Kidney (tissue), 14 donors: Measurements from ENCODE around the gene HOXD12. TPM values are rescaled to one million over a fixed set of nuclear protein-coding genes. Genes with fewer than 3 reads are reported as not detected.

ENCODE experiments used
- DNase-seq, 5 donors: peaks; one replicate each; pipeline ENCODE4 v3.0.0-alpha.2; 2013 to 2020
- FAIRE-seq: peaks from 2 replicates; lab custom pipeline; 2012; peaks lifted over from hg19 to GRCh38; lab: Jason Lieb, UNC
- H3K27ac ChIP-seq, 2 donors: one replicate each; pipeline ENCODE4 v1.7.0; 2013; ENCODE audit warnings: low read depth in 2 of 2, low read length in 2 of 2, inconsistent platforms in 1 of 2
- H3K27me3 ChIP-seq: one replicate; pipeline ENCODE4 v1.7.1; 2013; ENCODE audit warnings: low read length, inconsistent platforms; ENCODE audit not compliant: control insufficient read depth, insufficient read depth
- H3K36me3 ChIP-seq, 3 donors: one replicate each; pipeline versions ENCODE4 v1.7.0 to v1.7.1; 2013; ENCODE audit warnings: low read length in 3 of 3, control low read depth in 1 of 3, inconsistent platforms in 1 of 3; ENCODE audit not compliant: insufficient read depth in 3 of 3, control insufficient read depth in 2 of 3
- H3K4me1 ChIP-seq, 3 donors: one replicate each; pipeline versions ENCODE4 v1.7.0 to v1.7.1; 2013; ENCODE audit warnings: low read length in 3 of 3, inconsistent platforms in 1 of 3, low read depth in 1 of 3; ENCODE audit not compliant: control insufficient read depth in 2 of 3, insufficient read depth in 2 of 3
- H3K4me3 ChIP-seq, 3 donors: one replicate each; pipeline versions ENCODE4 v1.7.0 to v1.8.1; 2013; ENCODE audit warnings: low read length in 3 of 3, control low read depth in 1 of 3, inconsistent platforms in 1 of 3
- H3K9ac ChIP-seq, 3 donors: one replicate each; pipeline versions ENCODE4 v1.7.0 to v1.7.1; 2013; ENCODE audit warnings: low read length in 3 of 3, control low read depth in 1 of 3, inconsistent platforms in 1 of 3
- H3K9me3 ChIP-seq, 3 donors: one replicate each; pipeline versions ENCODE4 v1.7.0 to v1.7.1; 2013; ENCODE audit warnings: low read length in 3 of 3, control low read depth in 1 of 3, inconsistent platforms in 1 of 3; ENCODE audit not compliant: control insufficient read depth in 2 of 3, insufficient read depth in 1 of 3
- intact Hi-C: fragments of 100-400 bp; cut with DNase I; formaldehyde crosslinking; loops from one replicate; pipeline ENCODE4 v1.11.1; 2022
- polyA plus RNA-seq: library from polyadenylated mRNA; stranded (reverse); fragments of 350-450 nt; fragmentation: Illumina TruSeq; extraction: RNeasy Lipid Tissue Mini Kit (QIAGEN cat#74804); gene quantifications from one replicate; pipeline ENCODE4 v1.2.3, GENCODE V29; 2014; ENCODE audit warnings: low read depth, low replicate concordance; ENCODE audit not compliant: insufficient read depth
- total RNA-seq: library from RNA; stranded (reverse); fragmentation: NEBNext Ultra II Directional; extraction: Animal tissue kit (Norgen Biotek cat#: 25700); gene quantifications from one replicate; pipeline ENCODE4 v1.2.1, GENCODE V29; 2021
- TF ChIP-seq, protein P1 (sequence below): IDR thresholded peaks from 3 replicates; pipeline ENCODE4 v1.5.1; 2012; ENCODE audit warnings: mild to moderate bottlenecking, moderate library complexity, borderline replicate concordance; ENCODE audit not compliant: insufficient read depth; ENCODE audit errors: extremely low read depth
- donor health status: control.
- donor health status: control.
- donor health status: control.
- donor health status: control.
- donor health status: control.
- donor health status: DM: yes; HTN: yes; CAD: no.
- donor health status: Normal renal cell carcinoma (clear cell type).

Gene HOXD12
- total and polyA plus RNA-seq, 2 donors from 2014 or later = not detected

DNA sequence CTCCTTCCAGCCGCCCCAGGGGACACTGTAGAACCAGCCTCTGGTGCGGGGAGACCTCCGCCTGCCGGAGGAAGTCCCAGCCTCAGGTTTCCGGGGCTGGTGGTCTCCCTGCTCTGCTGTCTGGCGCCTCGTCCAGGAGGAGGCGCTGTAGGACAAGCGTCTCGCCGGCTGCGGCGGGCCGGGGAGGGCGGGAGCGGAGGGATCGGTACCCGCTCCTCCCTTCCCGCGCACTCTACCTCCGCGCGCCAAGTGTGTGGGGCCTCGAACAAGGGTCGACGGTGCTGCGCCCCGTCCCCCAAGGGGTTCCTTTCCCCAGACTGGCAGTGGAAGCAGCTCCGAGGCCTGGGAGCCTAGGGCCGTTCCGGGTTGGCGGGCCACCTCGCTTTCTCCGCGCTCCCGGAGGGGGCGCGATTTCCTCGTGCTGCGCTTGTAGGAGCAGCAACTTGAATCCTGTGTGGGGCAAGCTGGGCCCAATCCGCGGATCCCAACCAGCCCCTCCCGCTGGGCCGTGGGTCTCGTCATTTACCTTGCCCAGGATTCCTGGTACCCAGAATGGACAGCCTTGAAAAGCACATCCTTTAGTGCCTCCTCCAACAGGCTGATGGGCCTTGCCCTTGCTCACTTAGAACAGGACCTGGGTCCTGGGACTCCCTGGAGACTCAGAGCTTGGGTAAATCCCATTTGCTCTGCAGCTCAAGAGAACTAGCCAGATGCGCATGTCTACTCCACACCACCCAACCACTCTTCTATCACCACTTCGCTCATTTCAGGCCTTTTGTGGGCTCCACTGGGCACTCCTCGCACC lies 41.1 kb downstream of the HOXD12 start:
- no peaks in the 10 kb centered on the region for H3K27me3 ChIP-seq
- TF ChIP-seq, protein P1, sequence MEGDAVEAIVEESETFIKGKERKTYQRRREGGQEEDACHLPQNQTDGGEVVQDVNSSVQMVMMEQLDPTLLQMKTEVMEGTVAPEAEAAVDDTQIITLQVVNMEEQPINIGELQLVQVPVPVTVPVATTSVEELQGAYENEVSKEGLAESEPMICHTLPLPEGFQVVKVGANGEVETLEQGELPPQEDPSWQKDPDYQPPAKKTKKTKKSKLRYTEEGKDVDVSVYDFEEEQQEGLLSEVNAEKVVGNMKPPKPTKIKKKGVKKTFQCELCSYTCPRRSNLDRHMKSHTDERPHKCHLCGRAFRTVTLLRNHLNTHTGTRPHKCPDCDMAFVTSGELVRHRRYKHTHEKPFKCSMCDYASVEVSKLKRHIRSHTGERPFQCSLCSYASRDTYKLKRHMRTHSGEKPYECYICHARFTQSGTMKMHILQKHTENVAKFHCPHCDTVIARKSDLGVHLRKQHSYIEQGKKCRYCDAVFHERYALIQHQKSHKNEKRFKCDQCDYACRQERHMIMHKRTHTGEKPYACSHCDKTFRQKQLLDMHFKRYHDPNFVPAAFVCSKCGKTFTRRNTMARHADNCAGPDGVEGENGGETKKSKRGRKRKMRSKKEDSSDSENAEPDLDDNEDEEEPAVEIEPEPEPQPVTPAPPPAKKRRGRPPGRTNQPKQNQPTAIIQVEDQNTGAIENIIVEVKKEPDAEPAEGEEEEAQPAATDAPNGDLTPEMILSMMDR = peak; percentile 97
- no peaks in the 10 kb centered on the region for H3K9me3 ChIP-seq
- H3K27ac ChIP-seq = peak overlapping the region; percentile 82 to 97
- no peaks in the 10 kb centered on the region for H3K36me3 ChIP-seq
- H3K9ac ChIP-seq = peak overlapping the region; percentile 58 to 73 (median 65)
- H3K4me3 ChIP-seq = peak overlapping the region; percentile 16 to 58 (median 57)
- DNase-seq (peak; percentile 94 to 97 (median 95)), FAIRE-seq (no peak)
- peaks cover 9 to 24% (median 19%) of the 10 kb centered on the region in 3 donors for H3K4me1 ChIP-seq
- intact Hi-C loops = loop anchor here (10.0 kb wide), 2 partner anchors 314 to 414 kb away; no protein-coding TSS in a partner anchor

DNA sequence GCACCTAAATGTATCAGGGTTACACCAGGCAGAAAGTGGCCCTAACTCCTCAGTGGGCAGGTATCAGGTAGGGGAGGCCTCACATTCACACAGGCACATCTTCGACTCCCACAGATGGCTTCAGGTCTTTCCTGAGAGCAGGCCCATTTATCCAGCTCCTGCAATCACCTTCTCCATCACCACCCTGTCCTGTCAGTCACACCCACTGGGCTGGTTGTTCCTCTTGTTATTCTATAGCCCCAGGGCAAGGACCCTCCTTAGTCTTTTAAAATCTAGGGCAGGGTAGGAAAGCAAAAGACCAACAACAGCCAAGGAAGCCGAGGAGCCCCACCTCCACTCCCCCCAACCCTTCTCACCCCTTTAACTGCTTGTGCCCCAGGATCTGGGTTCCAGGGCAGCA lies 42.7 kb downstream of the HOXD12 start:
- Histone ChIP-seq H3K36me3 (no peaks in the 10 kb centered on the region), H3K27ac (peak overlapping the region; percentile 10 to 40), H3K27me3 (no peaks in the 10 kb centered on the region), H3K9ac (peak overlapping the region in 1 of 3 donors; percentile 9), H3K4me1 (peaks cover 15 to 24% (median 19%) of the 10 kb centered on the region in 3 donors), H3K4me3 (no peak overlapping the region), H3K9me3 (no peaks in the 10 kb centered on the region)
- TF ChIP-seq, protein P1 = no peak
- intact Hi-C loops = loop anchor here (10.0 kb wide), 2 partner anchors 313 to 413 kb away; no protein-coding TSS in a partner anchor
- FAIRE-seq = no peak
- peak in 1 of 5 donors; percentile 36 for DNase-seq

DNA sequence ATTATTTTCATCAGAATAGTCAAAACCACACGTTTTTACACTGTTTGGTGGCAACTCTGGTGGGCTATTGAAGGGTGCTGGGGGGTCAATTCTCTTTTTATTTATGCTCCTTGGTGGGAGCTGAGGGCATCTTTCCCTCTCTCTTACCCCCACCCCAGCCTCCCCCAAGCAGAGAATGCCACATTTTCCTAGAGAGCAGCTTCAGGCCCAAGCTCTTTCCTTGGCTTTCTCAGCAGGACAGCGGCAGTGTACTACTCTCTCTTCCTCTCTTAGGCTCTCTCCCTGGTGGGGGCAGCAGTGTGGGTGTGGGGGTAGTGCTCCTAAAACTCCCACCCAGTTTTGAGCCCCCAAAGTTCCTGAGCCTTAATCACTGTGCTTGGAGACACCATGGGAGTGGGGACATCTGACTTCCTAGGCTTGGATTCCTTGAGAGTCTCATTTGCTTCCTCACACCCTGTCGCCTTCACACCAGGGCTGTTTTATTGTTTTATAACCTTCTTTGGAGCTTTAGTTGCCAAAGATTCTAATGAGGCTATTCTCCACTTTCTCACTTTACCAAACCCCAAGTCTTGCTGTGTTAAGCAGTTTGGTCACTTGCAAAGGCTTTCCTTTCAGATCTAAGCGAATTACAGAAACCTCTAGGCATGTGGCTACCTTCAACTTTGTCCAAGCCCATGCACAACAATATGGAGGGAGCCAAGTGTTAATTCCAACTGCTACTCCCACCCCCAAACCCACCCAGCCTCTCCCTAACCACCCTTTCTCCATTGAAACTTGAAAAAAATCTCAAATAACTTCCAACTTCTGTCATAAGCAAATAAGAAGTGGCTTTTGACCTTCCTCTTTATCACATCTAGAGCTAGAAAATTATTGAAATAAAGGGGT lies 45.7 kb downstream of the HOXD12 start:
- FAIRE-seq = no peak
- Histone ChIP-seq H3K36me3 (no peaks in the 10 kb centered on the region), H3K9me3 (no peaks in the 10 kb centered on the region), H3K4me3 (peak overlapping the region in 1 of 3 donors; percentile 47), H3K4me1 (peaks cover 15 to 30% (median 20%) of the 10 kb centered on the region in 3 donors), H3K9ac (peak overlapping the region in 1 of 3 donors; percentile 43), H3K27ac (peak overlapping the region; percentile 3 to 71), H3K27me3 (no peaks in the 10 kb centered on the region)
- peak in 1 of 5 donors; percentile 49 for DNase-seq
- intact Hi-C loops = loop anchor here (10.0 kb wide), 2 partner anchors 309 to 409 kb away; no protein-coding TSS in a partner anchor
- TF ChIP-seq, protein P1 = no peak
